Peyer's patch (tissue), 4 donors: Measurements from ENCODE around the gene HDHD5.

Experiments used
- POLR2A ChIP-seq, 2 donors: fragments of 450-650 bp; IDR thresholded peaks; one replicate each; pipeline ENCODE4 v1.5.1; 2017; ENCODE audit warnings: antibody characterized with exemption in 2 of 2, mild to moderate bottlenecking in 2 of 2, moderate library complexity in 2 of 2
- TF ChIP-seq, protein P1 (sequence below), 6 experiments: fragments of 450-650 bp in 4 of 6; fragments of 200-600 bp in 2 of 6; sonication (generic) in 1 of 6; IDR thresholded peaks; one replicate each; pipeline ENCODE4 v1.5.1; 2017 to 2019; ENCODE audit warnings: antibody characterized with exemption in 6 of 6, mild to moderate bottlenecking in 3 of 6, moderate library complexity in 1 of 6

DNA sequence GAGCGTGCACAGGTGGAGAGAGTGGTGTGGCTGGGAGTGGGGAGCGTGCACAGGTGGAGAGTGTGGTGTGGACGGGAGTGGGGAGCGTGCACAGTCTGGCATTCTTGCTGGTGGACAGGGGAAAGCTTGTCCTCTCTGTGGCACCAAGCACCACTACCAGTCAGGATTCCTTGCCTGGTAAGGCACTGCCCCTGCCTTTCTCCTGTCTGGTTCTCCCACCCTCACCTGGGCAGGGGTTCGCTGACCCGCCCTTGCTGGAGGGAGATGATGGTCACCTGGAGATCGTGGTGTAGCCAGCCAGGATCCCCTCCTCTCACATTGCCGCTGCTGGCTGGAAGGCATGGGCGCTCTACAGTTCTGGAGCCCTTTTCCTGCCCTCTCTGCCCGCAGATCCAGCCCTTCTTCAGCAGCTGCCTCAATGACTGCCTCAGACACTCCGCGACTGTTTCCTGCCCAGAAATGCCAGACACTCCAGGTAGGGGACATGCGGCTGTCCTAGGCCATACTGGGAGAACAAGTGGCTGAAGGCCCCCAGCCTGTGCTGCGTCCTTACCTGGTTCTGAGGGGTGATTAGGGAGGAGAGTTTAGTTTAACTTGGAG is 54.6 kb downstream of the HDHD5 start:
- TF ChIP-seq, protein P1, sequence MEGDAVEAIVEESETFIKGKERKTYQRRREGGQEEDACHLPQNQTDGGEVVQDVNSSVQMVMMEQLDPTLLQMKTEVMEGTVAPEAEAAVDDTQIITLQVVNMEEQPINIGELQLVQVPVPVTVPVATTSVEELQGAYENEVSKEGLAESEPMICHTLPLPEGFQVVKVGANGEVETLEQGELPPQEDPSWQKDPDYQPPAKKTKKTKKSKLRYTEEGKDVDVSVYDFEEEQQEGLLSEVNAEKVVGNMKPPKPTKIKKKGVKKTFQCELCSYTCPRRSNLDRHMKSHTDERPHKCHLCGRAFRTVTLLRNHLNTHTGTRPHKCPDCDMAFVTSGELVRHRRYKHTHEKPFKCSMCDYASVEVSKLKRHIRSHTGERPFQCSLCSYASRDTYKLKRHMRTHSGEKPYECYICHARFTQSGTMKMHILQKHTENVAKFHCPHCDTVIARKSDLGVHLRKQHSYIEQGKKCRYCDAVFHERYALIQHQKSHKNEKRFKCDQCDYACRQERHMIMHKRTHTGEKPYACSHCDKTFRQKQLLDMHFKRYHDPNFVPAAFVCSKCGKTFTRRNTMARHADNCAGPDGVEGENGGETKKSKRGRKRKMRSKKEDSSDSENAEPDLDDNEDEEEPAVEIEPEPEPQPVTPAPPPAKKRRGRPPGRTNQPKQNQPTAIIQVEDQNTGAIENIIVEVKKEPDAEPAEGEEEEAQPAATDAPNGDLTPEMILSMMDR (IDR thresholded peaks at IDR 0.05) = no peak
- TF ChIP-seq POLR2A (IDR thresholded peaks at IDR 0.05) = no peak
